ENCODE data around the gene ADAM29.

ADAM29 gene

DNA sequence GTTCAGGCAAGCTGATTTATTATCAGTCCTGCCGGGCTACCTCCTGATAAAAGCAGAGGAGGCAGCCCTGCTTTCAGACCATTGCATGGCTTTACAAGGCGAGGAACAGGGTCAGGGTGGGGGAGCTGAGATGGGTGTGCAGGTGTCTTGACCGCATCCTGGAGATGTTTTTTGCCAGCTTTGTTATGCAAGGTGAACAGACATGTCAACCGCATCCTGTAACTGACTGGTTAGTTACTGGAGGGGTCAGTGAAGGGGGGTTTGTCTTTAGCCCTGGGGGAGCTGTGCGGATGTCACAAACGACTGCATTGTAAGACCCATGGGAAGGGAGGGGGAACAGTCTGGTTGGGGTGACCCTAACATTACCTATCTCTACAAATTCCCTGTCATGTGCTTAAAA, 10.0 kb downstream of the ADAM29 start:
- TF ChIP-seq, protein P1, sequence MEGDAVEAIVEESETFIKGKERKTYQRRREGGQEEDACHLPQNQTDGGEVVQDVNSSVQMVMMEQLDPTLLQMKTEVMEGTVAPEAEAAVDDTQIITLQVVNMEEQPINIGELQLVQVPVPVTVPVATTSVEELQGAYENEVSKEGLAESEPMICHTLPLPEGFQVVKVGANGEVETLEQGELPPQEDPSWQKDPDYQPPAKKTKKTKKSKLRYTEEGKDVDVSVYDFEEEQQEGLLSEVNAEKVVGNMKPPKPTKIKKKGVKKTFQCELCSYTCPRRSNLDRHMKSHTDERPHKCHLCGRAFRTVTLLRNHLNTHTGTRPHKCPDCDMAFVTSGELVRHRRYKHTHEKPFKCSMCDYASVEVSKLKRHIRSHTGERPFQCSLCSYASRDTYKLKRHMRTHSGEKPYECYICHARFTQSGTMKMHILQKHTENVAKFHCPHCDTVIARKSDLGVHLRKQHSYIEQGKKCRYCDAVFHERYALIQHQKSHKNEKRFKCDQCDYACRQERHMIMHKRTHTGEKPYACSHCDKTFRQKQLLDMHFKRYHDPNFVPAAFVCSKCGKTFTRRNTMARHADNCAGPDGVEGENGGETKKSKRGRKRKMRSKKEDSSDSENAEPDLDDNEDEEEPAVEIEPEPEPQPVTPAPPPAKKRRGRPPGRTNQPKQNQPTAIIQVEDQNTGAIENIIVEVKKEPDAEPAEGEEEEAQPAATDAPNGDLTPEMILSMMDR (IDR thresholded peaks at IDR 0.05; ENCODE audit: insufficient read depth, low read depth, low read length, missing control alignments), result no peak
- DNase-seq (ENCODE audit: low read depth), result no peak
- H3K4me3 ChIP-seq (ENCODE audit: low read length), result no peak overlapping the region

DNA sequence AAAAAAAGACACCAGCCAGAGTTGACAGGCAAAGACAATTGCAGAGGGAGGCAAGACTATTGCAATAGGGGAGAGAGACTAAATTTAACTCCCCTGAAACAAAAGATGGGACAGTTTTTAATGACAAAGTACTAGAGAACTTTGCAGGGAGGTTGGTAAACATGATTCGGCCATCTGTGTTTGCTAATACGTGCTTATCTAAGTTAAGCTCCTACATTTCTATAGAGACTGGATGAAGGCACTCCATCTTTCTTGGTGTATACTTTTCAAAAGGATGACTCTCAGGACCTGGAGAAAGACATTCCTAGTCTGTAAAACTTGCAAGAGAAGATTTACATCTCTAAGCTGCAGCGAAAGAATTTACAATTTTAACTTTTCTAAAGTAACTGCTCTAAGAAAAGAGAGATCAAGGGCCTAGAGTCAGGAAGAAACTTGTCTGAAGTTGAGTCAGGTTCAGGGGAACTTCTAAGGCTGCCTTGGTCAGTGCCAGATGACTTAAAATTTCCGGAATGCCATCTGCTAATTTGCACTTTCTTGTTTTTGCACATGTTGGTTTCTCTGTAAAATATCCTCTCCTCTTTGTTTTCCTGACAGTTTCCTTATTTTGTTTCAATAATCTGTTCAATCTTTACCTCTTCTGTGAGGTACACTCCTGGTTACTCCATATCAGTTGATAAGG, 10.6 kb downstream of the ADAM29 start:
- peak; percentile 8 for DNase-seq (ENCODE audit: low read depth)
- no peak overlapping the region for H3K4me3 ChIP-seq (ENCODE audit: low read length)
- TF ChIP-seq, protein P1 (IDR thresholded peaks at IDR 0.05; ENCODE audit: insufficient read depth, low read depth, low read length, missing control alignments), result no peak

DNA sequence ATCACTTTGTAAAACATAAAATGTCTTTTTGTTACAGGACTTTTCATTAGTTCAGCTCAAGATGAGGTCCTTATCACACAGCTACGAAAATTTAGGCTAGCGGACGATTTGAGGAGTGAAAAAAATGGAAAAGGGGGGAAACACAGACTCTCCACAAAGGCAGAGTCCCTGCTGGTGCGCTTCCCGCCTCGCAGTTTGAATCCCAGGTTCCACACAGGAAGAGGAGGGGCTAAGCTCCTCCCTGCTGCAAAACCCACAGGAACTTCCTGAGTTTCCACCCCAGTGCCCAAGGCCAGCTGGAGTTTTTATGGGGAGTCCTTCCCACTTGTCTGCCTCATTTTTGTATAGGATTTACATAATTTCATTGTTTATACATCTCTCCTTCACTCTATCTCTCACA, 11.2 kb downstream of the ADAM29 start:
- DNase-seq (ENCODE audit: low read depth), result no peak
- TF ChIP-seq, protein P1 (IDR thresholded peaks at IDR 0.05; ENCODE audit: insufficient read depth, low read depth, low read length, missing control alignments), result no peak
- H3K4me3 ChIP-seq (ENCODE audit: low read length), result no peak overlapping the region

DNA sequence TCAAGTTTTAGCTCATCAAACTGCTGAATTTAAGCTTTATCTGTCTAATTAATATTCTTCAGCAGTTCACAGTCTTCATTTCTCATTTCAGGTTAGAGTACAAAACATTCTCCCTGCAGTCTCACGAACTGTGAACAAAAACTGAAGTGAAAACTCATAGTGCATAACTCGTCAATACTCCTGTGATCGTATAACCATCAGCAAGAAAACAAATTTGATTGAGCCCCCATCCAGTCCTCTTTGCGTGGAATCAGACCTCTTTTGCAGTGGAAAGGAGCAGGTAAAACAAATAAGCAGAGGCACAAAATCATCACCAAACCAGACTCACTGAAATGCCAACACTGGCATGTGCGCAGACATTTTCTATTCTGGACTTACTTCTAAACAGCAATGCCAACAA, 12.7 kb downstream of the ADAM29 start:
- no peak for DNase-seq (ENCODE audit: low read depth)
- no peak overlapping the region for H3K4me3 ChIP-seq (ENCODE audit: low read length)
- TF ChIP-seq, protein P1 (IDR thresholded peaks at IDR 0.05; ENCODE audit: insufficient read depth, low read depth, low read length, missing control alignments), result no peak

DNA sequence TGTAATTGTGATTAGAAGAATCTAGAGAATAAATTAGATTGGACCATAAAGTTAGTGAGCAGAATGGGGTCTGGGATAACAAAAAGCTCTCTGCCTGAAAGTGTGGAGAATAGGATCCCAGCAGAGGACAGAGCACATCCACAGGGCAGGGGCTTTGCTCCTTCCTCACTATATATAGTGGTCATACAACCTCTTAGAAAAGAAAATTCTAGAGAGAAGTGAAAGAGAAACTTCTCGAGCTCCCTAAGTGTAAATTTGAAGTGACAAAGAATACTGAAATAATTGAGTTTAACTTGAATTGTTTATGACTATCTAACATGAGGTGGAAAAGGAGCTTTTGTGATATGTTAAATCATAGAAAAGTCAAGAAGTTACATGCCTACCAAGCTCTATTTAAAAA, 14.9 kb downstream of the ADAM29 start:
- DNase-seq (ENCODE audit: low read depth), result no peak
- TF ChIP-seq, protein P1 (IDR thresholded peaks at IDR 0.05; ENCODE audit: insufficient read depth, low read depth, low read length, missing control alignments), result no peak
- H3K4me3 ChIP-seq (ENCODE audit: low read length), result no peak overlapping the region

DNA sequence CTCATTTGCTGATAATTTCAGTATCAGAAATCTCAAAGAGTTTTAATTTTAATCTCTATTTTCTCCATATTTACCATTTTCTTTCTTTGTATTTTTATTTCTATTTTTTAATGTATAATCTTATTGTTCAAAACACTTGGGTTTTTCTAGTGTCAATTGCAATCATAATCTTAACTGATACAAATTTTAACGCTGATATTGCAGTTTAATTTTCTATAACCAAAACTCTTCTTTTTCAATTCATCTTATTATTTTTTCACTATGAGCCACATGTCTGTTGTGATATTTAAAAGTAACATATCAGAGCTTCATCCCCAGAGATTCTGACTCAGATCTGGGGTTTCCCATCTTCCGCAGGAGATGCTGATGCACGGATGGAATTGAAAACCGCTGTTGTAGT, 16.2 kb downstream of the ADAM29 start:
- no peak overlapping the region for H3K4me3 ChIP-seq (ENCODE audit: low read length)
- no peak for DNase-seq (ENCODE audit: low read depth)
- TF ChIP-seq, protein P1 (IDR thresholded peaks at IDR 0.05; ENCODE audit: insufficient read depth, low read depth, low read length, missing control alignments), result no peak

DNA sequence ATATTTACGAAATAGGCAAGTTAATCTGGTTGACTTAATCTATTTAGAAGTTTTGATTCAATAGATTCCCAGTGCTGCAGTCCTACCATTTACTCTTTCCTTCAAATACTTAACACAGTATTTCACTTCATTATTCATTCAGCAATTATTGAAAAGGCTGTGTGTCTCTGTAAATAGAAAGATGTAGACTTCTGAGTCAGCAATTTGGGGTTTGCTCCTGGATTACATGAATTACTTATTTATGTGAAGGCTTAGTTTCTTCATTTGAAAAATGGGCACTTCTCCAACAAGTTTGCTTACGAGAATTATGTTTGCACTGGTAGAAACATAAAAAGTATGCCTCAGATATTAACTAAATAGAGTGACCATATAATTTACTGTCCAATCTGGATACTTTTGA, 17.4 kb downstream of the ADAM29 start:
- DNase-seq (ENCODE audit: low read depth), result no peak

More for the DNA sequence above, 17.4 kb downstream of the ADAM29 start:
- H3K4me3 ChIP-seq (ENCODE audit: low read length), result no peak overlapping the region
- TF ChIP-seq, protein P1 (IDR thresholded peaks at IDR 0.05; ENCODE audit: insufficient read depth, low read depth, low read length, missing control alignments), result no peak
